ENCODE measurements around the gene MPPED1. TPM values are rescaled to one million over a fixed set of nuclear protein-coding genes. Genes with fewer than 3 reads are reported as not detected.

The MPPED1 gene
- total and polyA plus RNA-seq, 8 donors, result 0.19 to 1.5 (median 0.47) TPM; not detected in 4

GRCh38 chr22:43448048-43448447, 36.2 kb downstream of the MPPED1 start:
- no peak for DNase-seq
- TF ChIP-seq POLR2A (IDR thresholded peaks at IDR 0.05) (no peak), POLR2AphosphoS5 (IDR thresholded peaks at IDR 0.05) (no peak), EP300 (IDR thresholded peaks at IDR 0.05) (no peak)
- TF ChIP-seq, protein P1, sequence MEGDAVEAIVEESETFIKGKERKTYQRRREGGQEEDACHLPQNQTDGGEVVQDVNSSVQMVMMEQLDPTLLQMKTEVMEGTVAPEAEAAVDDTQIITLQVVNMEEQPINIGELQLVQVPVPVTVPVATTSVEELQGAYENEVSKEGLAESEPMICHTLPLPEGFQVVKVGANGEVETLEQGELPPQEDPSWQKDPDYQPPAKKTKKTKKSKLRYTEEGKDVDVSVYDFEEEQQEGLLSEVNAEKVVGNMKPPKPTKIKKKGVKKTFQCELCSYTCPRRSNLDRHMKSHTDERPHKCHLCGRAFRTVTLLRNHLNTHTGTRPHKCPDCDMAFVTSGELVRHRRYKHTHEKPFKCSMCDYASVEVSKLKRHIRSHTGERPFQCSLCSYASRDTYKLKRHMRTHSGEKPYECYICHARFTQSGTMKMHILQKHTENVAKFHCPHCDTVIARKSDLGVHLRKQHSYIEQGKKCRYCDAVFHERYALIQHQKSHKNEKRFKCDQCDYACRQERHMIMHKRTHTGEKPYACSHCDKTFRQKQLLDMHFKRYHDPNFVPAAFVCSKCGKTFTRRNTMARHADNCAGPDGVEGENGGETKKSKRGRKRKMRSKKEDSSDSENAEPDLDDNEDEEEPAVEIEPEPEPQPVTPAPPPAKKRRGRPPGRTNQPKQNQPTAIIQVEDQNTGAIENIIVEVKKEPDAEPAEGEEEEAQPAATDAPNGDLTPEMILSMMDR (IDR thresholded peaks at IDR 0.05), result no peak
- Histone ChIP-seq H3K4me1 (peaks cover 0 to 9% (median 0%) of the 10 kb centered on the region in 4 donors), H3K27me3 (peaks cover 0 to 29% (median 0%) of the 10 kb centered on the region in 3 donors), H3K36me3 (no peaks in the 10 kb centered on the region), H3K27ac (no peak overlapping the region), H3K4me3 (no peak overlapping the region), H3K9me3 (no peaks in the 10 kb centered on the region)
- intact Hi-C loops (cut with DNase I; ENCODE audit: low total_unique reads), result no loop called here
- 74 to 84% (median 76%) methylated on average over 3 of the region's 3 CpGs for WGBS, 5 donors

- H3K36me3 ChIP-seq, result no peaks in the 10 kb centered on the region
- DNase-seq, result no peak
- peaks cover 0 to 9% (median 0%) of the 10 kb centered on the region in 4 donors for H3K4me1 ChIP-seq
- TF ChIP-seq EP300 (IDR thresholded peaks at IDR 0.05) (no peak), POLR2A (IDR thresholded peaks at IDR 0.05) (no peak), POLR2AphosphoS5 (IDR thresholded peaks at IDR 0.05) (no peak)
- TF ChIP-seq, protein P1 (IDR thresholded peaks at IDR 0.05), result no peak
- intact Hi-C loops (cut with DNase I; ENCODE audit: low total_unique reads), result no loop called here
- WGBS, 5 donors, result 65 to 72% (median 67%) methylated on average over 15 to 16 of the region's 16 CpGs
- peaks cover 0 to 42% (median 0%) of the 10 kb centered on the region in 3 donors for H3K27me3 ChIP-seq
- H3K4me3 ChIP-seq, result no peak overlapping the region
- H3K9me3 ChIP-seq, result no peaks in the 10 kb centered on the region
- H3K27ac ChIP-seq, result no peak overlapping the region
Measured at GRCh38 chr22:43449205-43449830, 37.5 kb downstream of the MPPED1 start.

DNA sequence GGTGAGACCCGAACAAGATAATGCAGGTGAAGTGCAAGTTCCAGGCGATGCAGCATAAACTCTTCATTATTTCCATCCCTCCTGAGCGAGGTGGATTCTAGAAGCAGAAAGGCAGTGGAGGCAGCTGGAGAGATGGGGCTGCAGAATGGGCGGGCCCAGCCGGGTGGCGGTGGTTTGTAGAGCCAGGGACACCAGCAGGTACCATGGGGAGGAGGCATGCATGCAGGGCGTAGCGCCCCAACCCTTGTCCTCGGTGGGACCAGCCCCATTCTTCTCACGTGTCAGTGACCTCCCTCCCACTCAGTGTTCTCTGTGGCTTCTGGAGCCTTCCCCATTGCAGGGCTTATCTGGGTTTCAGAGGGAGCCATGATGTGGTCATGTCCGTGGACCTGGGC, 38.0 kb downstream of the MPPED1 start:
- WGBS, 5 donors, result 79 to 86% (median 83%) methylated on average over 7 to 11 of the region's 11 CpGs
- no peaks in the 10 kb centered on the region for H3K36me3 ChIP-seq
- no peak for TF ChIP-seq POLR2AphosphoS5 (IDR thresholded peaks at IDR 0.05)
- no peak for TF ChIP-seq EP300 (IDR thresholded peaks at IDR 0.05)
- no peak for TF ChIP-seq POLR2A (IDR thresholded peaks at IDR 0.05)
- TF ChIP-seq, protein P1 (IDR thresholded peaks at IDR 0.05), result no peak
- no peak for DNase-seq
- no peaks in the 10 kb centered on the region for H3K9me3 ChIP-seq
- H3K27ac ChIP-seq, result no peak overlapping the region
- intact Hi-C loops (cut with DNase I; ENCODE audit: low total_unique reads), result no loop called here
- H3K4me1 ChIP-seq, result peaks cover 0 to 9% (median 0%) of the 10 kb centered on the region in 4 donors
- H3K4me3 ChIP-seq, result no peak overlapping the region
- peaks cover 0 to 47% (median 0%) of the 10 kb centered on the region in 3 donors for H3K27me3 ChIP-seq

DNA sequence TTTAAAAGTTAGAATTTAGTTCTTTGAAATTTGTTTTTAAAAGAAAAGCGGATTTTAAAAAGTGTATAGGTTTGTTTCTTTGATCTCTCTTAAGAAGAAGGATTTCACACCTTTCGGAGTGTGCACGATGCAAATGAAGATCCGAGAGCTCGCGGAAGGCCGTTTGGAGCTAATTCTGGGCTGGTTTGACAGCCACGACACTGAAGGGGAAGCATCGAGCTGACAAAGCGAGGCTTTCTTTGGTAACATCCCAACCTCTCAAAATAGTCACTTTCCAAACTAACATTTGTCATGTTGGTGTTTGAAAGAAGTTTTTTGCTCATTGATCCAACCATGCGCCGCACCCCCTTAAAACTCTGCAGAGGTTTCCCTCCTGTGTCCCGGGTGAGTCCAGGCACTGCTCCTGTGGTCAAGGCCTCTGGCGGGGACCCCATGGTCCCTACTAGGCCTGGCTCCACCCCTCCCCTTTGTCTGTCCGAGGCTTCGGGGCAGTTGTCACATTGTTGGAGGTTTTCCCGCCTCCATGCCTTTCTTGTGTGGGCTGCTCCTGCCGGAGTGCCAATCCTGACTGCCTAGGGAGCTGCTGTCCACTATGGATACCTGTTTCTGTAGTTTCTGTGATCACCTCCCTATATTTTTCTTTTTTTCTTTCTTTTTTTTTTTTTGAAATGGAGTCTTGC, 39.7 kb downstream of the MPPED1 start:
- 76 to 84% (median 79%) methylated on average over 18 of the region's 18 CpGs for WGBS, 5 donors
- no peak overlapping the region for H3K27ac ChIP-seq
- no peak overlapping the region for H3K4me3 ChIP-seq
- peaks cover 0 to 58% (median 0%) of the 10 kb centered on the region in 3 donors for H3K27me3 ChIP-seq
- no peak for TF ChIP-seq POLR2A (IDR thresholded peaks at IDR 0.05)
- TF ChIP-seq, protein P1 (IDR thresholded peaks at IDR 0.05), result no peak
- TF ChIP-seq EP300 (IDR thresholded peaks at IDR 0.05), result no peak
- TF ChIP-seq POLR2AphosphoS5 (IDR thresholded peaks at IDR 0.05), result no peak
- DNase-seq, result no peak
- intact Hi-C loops (cut with DNase I; ENCODE audit: low total_unique reads), result no loop called here
- H3K4me1 ChIP-seq, result peaks cover 0 to 9% (median 0%) of the 10 kb centered on the region in 4 donors
- H3K36me3 ChIP-seq, result no peaks in the 10 kb centered on the region
- no peaks in the 10 kb centered on the region for H3K9me3 ChIP-seq
